Right cardiac atrium (tissue), 5 donors: ENCODE data around the gene COL4A2. TPM values are rescaled to one million over a fixed set of nuclear protein-coding genes. Genes with fewer than 3 reads are reported as not detected.

Experiments
- ATAC-seq, 2 donors: fragments of 200-7000 bp; cut with Tn5 transposase; one replicate each; pipeline versions ENCODE4 v1.8.0 to v1.9.1; 2020; ENCODE audit warnings: moderate library complexity in 2 of 2, mild to moderate bottlenecking in 1 of 2
- DNase-seq, 3 donors: peaks; one replicate each; pipeline ENCODE4 v3.0.0-alpha.2; 2020
- H3K27ac ChIP-seq: one replicate; pipeline ENCODE4 v1.5.1; 2013; ENCODE audit warnings: mild to moderate bottlenecking, low read length, control low read depth, moderate library complexity
- H3K27me3 ChIP-seq: one replicate; pipeline ENCODE4 v1.6.1; 2013; ENCODE audit not compliant: control insufficient read depth, insufficient read depth
- H3K4me1 ChIP-seq: one replicate; pipeline ENCODE4 v1.6.1; 2013; ENCODE audit warnings: low read length; ENCODE audit not compliant: control insufficient read depth, insufficient read depth
- H3K4me3 ChIP-seq: one replicate; pipeline ENCODE4 v1.5.1; 2013; ENCODE audit warnings: low read length, control low read depth
- H3K9me3 ChIP-seq: one replicate; pipeline ENCODE4 v1.6.1; 2013; ENCODE audit warnings: low read length; ENCODE audit not compliant: control insufficient read depth
- WGBS: extraction: QIAGEN DNeasy Blood & Tissue Kit; methylation state at CpG from one replicate; pipeline ENCODE4 v1.1.7; 2013; 5-methylcytosine and 5-hydroxymethylcytosine counted together
- intact Hi-C, 4 donors: fragments of 100-400 bp; cut with DNase I; formaldehyde crosslinking; loops; one replicate each; pipeline versions ENCODE4 v1.11.0 to v1.14.0; 2022 to 2023
- polyA plus RNA-seq: library from polyadenylated mRNA; stranded (reverse); fragments of 200-250 nt; gene quantifications from one replicate; pipeline ENCODE4 v1.2.3, GENCODE V29; 2013
- total RNA-seq, 4 donors: library from RNA; stranded (reverse); fragmentation: NEBNext Ultra II Directional; extraction: Animal tissue kit (Norgen Biotek cat#: 25700); gene quantifications; one replicate each; pipeline ENCODE4 v1.2.1, GENCODE V29; 2021
- donor health status: healthy with polysubstance abuse.
- donor health status: DM: no; HTN: yes; CAD: no.
- donor health status: DM: no; HTN: no; CAD: no.
- donor health status: DM: no; HTN: yes; CAD: no; lungs with severe emphysema.
- donor health status: DM: yes; HTN: yes; CAD: no.

Gene COL4A2
- total and polyA plus RNA-seq, 5 donors: 84.7 to 268 (median 103) TPM

DNA sequence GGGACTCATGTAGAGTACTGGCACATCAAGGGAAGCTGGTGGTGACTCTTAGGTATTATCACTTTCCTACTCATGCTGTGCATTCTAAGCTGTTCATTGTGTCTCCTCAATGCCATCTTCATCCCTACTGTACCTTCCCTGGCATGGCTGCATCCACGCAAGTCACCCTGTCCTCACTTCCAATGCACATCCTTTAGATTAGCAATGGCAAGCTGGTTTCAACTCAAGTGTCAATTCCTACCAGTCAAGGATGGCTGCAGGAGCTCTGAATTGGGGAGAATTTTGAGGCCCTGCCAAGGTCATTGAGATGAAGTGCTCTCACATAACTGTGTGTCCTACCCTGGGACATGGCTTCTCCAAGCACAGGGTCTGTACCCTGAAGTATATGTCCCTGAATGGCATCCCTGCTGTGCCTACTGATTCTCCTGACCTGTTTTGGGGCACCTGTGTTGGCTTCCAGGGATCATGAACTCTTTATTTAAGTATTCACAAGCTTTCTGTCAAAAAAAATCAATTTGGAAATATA is 24.7 kb upstream of the COL4A2 start:
- Histone ChIP-seq H3K4me3 (no peak overlapping the region), H3K27ac (no peak overlapping the region), H3K27me3 (no peaks in the 10 kb centered on the region), H3K4me1 (peaks cover 35% of the 10 kb centered on the region), H3K9me3 (no peaks in the 10 kb centered on the region)
- peak in 1 of 3 donors; percentile 26 for DNase-seq
- 78% methylated on average over 1 of the region's 1 CpG for WGBS
- intact Hi-C loops: no loop called here
- no peak for ATAC-seq

DNA sequence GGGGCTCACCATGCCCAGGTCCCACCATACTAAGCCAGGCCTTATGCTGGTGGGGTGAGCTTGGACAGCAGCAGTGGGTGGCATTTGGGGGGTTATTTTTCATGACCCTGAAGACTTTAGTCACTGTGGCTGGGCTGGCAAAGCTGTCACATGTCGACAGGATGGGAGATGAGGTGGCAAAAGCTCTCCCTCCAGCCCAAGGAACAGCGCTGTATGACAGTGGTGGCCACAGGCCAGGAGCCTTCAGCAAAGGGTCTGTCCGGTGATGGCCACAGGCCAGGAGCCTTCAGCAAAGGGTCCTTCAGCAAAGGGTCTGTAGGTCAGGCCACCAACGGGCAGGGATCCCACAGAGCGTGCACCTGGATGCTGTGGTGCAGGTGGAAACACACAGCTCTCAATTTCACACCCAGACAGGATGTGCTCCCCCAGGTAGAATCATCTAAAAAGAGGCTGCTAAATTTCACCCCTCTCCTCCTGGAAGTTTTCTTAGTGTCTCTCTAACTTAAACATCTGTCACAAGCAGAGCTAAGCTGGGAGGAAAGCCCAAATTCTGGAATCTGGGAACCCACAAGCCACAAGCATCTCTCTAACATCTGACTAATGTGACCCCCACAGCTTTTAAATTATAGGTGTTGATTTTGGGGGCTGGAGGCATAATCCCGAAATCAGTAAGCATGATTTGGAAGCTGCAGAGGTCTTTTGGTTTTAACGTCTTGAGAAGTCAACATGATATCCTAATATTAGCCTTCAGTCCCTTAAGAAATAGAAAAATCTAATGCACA is 23.2 kb upstream of the COL4A2 start:
- H3K4me3 ChIP-seq: no peak overlapping the region
- ATAC-seq: no peak
- no peak overlapping the region for H3K27ac ChIP-seq
- intact Hi-C loops: no loop called here
- peaks cover 35% of the 10 kb centered on the region for H3K4me1 ChIP-seq
- H3K27me3 ChIP-seq: no peaks in the 10 kb centered on the region
- WGBS: 57% methylated on average over 7 of the region's 7 CpGs
- DNase-seq: peak in 1 of 3 donors; percentile 46
- H3K9me3 ChIP-seq: no peaks in the 10 kb centered on the region

DNA sequence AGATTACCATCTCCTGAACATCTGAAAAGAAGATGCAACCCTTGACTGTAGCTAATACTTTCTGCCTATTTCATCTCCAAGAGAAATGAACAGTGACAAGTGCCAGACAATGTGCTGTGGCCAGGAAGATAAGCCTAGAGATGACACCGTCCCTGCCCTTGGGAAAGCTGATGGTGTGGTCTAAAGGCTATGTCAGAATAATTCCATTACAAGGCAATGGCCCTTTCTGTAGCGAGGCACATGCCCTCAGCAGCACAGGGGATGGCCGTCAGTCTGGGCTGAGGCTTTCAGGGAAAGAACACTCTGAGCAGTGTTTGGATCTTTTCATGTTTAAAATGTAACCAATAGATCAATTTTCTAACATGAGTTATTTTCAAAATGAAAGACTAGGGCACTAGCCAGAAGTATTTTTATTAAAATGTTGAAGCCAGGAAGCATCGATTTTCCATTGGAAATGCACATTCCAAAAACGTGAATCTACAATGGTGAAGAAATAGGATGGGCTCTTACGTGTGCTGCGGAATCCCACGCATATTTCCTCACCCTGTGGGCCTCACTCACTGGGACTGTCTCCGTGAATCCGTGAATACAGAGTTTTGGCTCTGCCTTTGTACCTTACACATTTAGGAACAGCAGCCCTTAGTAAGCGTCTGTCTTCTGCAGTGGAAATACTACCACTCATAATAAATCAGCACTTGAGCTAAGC is 22.2 kb upstream of the COL4A2 start:
- Histone ChIP-seq H3K9me3 (no peaks in the 10 kb centered on the region), H3K27ac (no peak overlapping the region), H3K4me3 (no peak overlapping the region), H3K27me3 (no peaks in the 10 kb centered on the region), H3K4me1 (peaks cover 33% of the 10 kb centered on the region)
- 73% methylated on average over 11 of the region's 11 CpGs for WGBS
- intact Hi-C loops: no loop called here
- peak in 1 of 3 donors; percentile 24 for DNase-seq
- no peak for ATAC-seq

DNA sequence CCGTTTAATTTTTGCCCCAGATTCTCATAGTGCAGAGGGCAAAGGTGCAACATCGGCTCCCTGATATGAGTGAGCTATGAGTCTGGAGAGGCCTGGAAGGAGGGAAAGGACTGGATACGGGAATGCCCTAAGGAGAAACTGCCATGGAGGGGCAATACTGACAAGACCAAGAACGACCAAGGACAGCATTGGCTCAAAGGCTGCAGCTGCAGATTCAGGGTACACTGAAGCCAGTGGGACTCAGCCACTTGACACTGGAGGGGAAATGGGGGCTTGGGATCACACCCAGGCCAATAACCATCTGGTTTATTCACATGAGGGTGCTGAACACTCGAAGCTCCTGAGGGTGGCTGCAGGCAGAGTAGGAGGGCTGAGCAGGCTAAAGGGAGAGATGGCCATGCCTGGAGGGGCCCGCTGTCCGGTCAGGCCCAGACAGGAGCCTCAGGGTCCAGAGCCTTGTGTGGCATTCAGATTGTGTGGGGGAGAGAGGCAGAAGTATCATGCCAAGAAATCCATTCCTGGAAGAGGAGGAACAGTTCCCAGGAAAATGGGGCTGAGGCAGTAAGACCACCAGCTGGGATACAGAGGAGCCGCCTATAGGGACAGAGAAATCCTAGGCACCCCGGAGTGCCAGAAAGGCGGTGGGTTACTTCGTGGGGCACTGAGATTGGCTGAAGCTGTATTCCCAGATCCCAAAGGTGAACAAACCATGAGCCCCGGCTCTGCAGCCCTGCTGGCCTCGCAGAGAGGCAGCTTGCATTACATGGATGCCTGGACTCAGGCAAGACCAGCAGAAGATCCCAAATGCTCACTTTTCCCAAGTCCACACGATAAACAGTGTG is 20.9 kb upstream of the COL4A2 start:
- peaks cover 33% of the 10 kb centered on the region for H3K4me1 ChIP-seq
- H3K4me3 ChIP-seq: no peak overlapping the region
- peak overlapping the region; percentile 14 for H3K27ac ChIP-seq
- ATAC-seq (peak in 1 of 2 donors; percentile 18), DNase-seq (peak in 1 of 3 donors; percentile 34)
- 73% methylated on average over 14 of the region's 14 CpGs for WGBS
- intact Hi-C loops: no loop called here
- no peaks in the 10 kb centered on the region for H3K27me3 ChIP-seq
- no peaks in the 10 kb centered on the region for H3K9me3 ChIP-seq

DNA sequence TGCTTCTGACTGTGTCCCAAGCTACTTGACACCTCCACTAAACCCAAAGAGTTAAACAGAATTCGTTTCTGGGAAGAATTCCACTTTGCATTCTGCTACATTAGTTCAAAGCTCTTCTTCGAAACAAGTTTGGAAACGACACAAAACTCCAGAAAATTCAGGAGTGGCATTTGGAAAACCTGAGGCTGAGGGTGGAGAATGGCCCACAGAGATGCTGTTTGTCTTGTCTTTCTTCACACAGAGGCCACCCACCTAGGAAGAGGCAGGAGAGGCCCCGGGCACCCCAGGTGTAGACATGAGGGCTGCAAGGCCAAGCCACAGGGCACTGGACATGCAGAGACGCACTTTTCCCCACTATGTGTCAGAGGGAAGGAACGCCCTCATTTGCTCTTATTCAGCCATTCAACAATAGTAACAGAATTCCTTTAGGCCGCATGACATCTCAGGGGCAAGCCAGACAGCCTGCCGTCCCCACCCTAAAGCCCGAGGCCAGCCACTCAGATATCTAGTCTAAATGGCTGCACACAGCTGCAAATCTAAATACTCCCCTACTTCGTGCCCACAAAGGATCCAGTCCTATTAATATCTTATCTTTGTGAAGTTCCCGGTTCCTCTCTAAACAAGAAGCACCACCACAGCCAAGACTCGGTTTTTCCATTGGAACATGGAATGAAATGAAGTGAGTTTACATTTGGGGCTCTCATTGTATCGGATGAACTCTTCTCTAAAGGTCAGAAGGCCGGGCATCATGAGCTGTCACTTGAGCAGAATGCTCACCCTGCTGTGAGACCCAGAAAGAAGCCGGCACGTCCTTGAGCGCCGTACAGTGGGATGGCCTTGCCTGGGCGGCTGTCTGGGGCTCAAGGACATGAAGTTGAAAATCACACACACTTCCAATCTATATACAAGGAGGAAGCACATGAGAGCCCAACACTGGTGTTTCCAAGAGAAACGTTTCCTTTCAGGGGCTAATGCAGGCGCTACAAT is 20.0 kb upstream of the COL4A2 start:
- peaks cover 29% of the 10 kb centered on the region for H3K4me1 ChIP-seq
- DNase-seq: peak in 1 of 3 donors; percentile 65
- intact Hi-C loops: no loop called here
- no peaks in the 10 kb centered on the region for H3K9me3 ChIP-seq
- H3K4me3 ChIP-seq: no peak overlapping the region
- H3K27ac ChIP-seq: peak overlapping the region; percentile 60
- ATAC-seq: peak; percentile 80 to 81
- no peaks in the 10 kb centered on the region for H3K27me3 ChIP-seq
- 33% methylated on average over 21 of the region's 21 CpGs for WGBS

DNA sequence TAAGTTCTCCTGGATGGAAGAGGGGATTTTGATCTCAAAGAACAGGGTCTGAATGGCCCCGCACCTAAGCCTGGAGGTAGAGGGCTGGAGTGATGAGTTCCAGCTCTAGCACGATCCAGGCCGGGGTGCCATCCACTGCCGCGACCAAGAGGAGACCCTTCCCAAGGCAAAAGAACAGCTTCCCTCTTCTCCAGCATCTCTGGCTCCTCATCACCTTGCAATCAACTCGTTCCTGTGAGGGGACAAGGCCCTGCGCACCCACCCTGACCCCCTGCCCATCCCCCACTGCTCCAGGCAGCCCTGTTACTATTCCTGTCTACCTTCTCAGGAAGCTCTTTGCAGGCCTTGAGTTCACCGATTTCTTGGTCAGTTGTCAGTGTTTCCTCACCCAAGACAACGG is 17.9 kb upstream of the COL4A2 start:
- no peak overlapping the region for H3K27ac ChIP-seq
- no peak for DNase-seq
- WGBS: 87% methylated on average over 9 of the region's 9 CpGs

DNA sequence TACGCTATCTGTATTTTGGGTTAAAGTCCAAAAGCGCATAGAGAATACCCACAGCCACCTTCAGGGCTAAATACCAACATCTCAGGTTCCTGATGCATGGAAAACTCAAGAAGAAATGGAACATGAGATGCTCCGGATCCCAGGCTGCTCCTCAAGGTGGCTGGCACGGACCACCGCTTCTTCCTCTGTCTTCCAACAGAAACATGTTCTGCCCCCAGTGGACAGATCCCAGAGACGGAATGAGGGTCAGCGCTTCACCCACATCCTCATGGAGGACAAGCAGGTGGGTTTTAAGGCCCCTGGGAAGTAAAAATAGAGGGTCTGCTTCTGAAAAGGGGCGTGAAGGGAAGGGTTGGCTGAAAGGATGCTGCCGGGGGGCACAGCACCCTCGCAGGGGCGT is 17.4 kb upstream of the COL4A2 start:
- ATAC-seq: no peak
- peaks cover 27% of the 10 kb centered on the region for H3K4me1 ChIP-seq
- WGBS: 93% methylated on average over 11 of the region's 11 CpGs
- no peaks in the 10 kb centered on the region for H3K27me3 ChIP-seq
- intact Hi-C loops: no loop called here
- no peaks in the 10 kb centered on the region for H3K9me3 ChIP-seq
- no peak overlapping the region for H3K27ac ChIP-seq
- no peak for DNase-seq
- no peak overlapping the region for H3K4me3 ChIP-seq

More for the DNA sequence above, 17.9 kb upstream of the COL4A2 start:
- Histone ChIP-seq H3K27me3 (no peaks in the 10 kb centered on the region), H3K4me1 (peaks cover 27% of the 10 kb centered on the region), H3K9me3 (no peaks in the 10 kb centered on the region), H3K4me3 (no peak overlapping the region)
- intact Hi-C loops: no loop called here
- ATAC-seq: no peak

DNA sequence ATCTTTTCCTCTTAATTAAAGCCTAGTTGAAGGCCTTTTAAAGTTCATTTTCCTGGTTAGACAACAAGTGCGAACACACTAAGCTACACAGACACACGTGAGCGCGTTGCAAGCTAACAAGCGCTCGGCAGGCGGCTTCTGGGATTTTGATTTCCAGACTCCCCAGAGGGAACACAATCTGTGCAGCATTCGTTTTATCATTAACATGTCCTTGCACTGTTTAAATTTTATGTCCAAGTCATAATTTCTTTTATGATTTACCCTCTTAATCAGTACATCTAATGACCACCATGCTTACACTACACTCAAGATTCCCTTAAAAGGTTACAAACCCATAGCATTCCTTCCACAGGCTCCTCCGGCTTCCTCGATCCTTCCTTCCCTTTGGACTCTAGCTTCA is 16.9 kb upstream of the COL4A2 start:
- ATAC-seq (no peak), DNase-seq (no peak)
- Histone ChIP-seq H3K27me3 (no peaks in the 10 kb centered on the region), H3K4me1 (peaks cover 24% of the 10 kb centered on the region), H3K9me3 (no peaks in the 10 kb centered on the region), H3K4me3 (no peak overlapping the region), H3K27ac (no peak overlapping the region)
- WGBS: 87% methylated on average over 10 of the region's 10 CpGs
- intact Hi-C loops: no loop called here

DNA sequence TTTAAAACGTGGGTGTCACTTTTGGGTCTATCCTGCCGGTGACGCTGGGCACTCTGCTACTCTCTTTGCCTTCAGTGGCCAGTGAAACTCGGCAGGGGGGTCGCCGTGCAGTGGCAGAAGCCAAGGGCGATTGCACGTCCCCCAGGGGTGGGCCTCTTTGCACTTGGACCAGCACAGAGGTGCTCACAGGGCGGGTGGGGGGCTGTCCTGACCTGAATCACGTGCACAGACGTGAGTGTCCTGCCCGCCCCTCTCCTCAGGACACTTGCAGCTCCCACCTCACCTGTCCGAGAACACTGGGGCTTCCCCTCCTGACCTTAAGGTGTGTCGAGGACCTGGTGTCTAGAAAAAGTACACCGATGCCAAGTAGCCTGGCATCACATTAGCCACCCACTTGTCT is 16.3 kb upstream of the COL4A2 start:
- 79% methylated on average over 15 of the region's 15 CpGs for WGBS
- Histone ChIP-seq H3K27me3 (no peaks in the 10 kb centered on the region), H3K27ac (no peak overlapping the region), H3K9me3 (no peaks in the 10 kb centered on the region), H3K4me3 (no peak overlapping the region), H3K4me1 (peaks cover 23% of the 10 kb centered on the region)
- DNase-seq: no peak
- ATAC-seq: no peak
- intact Hi-C loops: no loop called here

DNA sequence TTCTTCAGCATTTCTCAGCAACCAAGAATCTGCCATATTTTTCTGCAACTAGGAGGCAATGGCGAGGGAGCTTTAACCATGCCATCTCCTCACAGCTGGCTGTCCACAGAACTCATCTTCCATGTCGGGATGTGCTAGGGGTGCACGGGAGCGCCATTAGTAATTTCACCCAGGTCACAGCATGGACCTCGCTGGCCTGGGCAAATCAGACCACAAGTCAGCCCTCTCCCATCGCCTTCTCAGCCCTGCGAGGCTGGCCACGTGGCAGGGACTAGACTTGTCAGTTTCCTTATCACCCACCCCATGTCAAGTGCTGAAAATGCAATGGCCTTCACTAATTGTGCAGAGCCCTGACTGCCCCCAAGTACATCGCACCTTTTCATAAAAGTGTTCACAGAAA is 15.8 kb upstream of the COL4A2 start:
- 82% methylated on average over 9 of the region's 9 CpGs for WGBS
- intact Hi-C loops: no loop called here
- Histone ChIP-seq H3K27me3 (no peaks in the 10 kb centered on the region), H3K27ac (no peak overlapping the region), H3K9me3 (no peaks in the 10 kb centered on the region), H3K4me1 (peaks cover 18% of the 10 kb centered on the region), H3K4me3 (no peak overlapping the region)
- DNase-seq: no peak
- ATAC-seq: no peak
